Hepatic stellate cell (primary cell): ENCODE measurements around the gene COG6.
A peak's percentile ranks its signal among the peaks of the same experiment; 100 is the strongest.

Experiments used
- DNase-seq: peaks from one replicate; pipeline ENCODE4 v3.0.0; 2011; ENCODE audit warnings: low spot score

The COG6 gene

GRCh38 chr13:39655569-39656324 lies at the start of gene COG6:
Gene COG6 (plus strand): TSS chr13:39655662. CDS start chr13:39655727, 65 bp downstream.
- DNase-seq: peak; percentile 77

- DNase-seq: no peak
These were observed 49.7 kb upstream of the COG6 start for GRCh38 chr13:39605677-39606320.

- no peak for DNase-seq
These were observed 47.6 kb upstream of the COG6 start for GRCh38 chr13:39607876-39608275.

- peak; percentile 21 for DNase-seq
These were observed 43.3 kb upstream of the COG6 start for GRCh38 chr13:39612023-39612637.

GRCh38 chr13:39616087-39616694 lies 39.3 kb upstream of the COG6 start:
- peak; percentile 65 for DNase-seq

- no peak for DNase-seq
These were observed 36.9 kb upstream of the COG6 start for GRCh38 chr13:39618561-39618960.

GRCh38 chr13:39623466-39623865 lies 32.0 kb upstream of the COG6 start:
- DNase-seq: no peak

- DNase-seq: no peak
These were observed 24.2 kb upstream of the COG6 start for GRCh38 chr13:39631307-39631706.

- no peak for DNase-seq
These were observed 22.5 kb upstream of the COG6 start for GRCh38 chr13:39632994-39633393.

- DNase-seq: no peak
These were observed 19.9 kb upstream of the COG6 start for GRCh38 chr13:39635564-39635963.

- DNase-seq: no peak
These were observed 17.6 kb upstream of the COG6 start for GRCh38 chr13:39637890-39638289.

GRCh38 chr13:39641645-39642044 lies 13.8 kb upstream of the COG6 start:
- no peak for DNase-seq

GRCh38 chr13:39646122-39646521 lies 9.3 kb upstream of the COG6 start:
- no peak for DNase-seq

GRCh38 chr13:39655041-39655568 lies 357 bp upstream of the COG6 start:
- no peak for DNase-seq

- DNase-seq: no peak
These were observed 839 bp downstream of the COG6 start for GRCh38 chr13:39656325-39656677.

- no peak for DNase-seq
These were observed 8.0 kb downstream of the COG6 start for GRCh38 chr13:39663508-39663907.

- DNase-seq: no peak
These were observed 8.5 kb downstream of the COG6 start for GRCh38 chr13:39663958-39664357.

GRCh38 chr13:39665763-39666162 lies 10.3 kb downstream of the COG6 start:
- no peak for DNase-seq

- no peak for DNase-seq
These were observed 15.0 kb downstream of the COG6 start for GRCh38 chr13:39670445-39670844.

- no peak for DNase-seq
These were observed 17.1 kb downstream of the COG6 start for GRCh38 chr13:39672378-39673132.

GRCh38 chr13:39675904-39676303 lies 20.4 kb downstream of the COG6 start:
- no peak for DNase-seq

GRCh38 chr13:39676315-39676876 lies 20.9 kb downstream of the COG6 start:
- no peak for DNase-seq
